NB4 (cell line): ENCODE measurements around the gene DRD2.

Experiments
- DNase-seq: peaks from one replicate; pipeline ENCODE4 v3.0.0; 2010; ENCODE audit warnings: low read depth
- H3K4me3 ChIP-seq: one replicate; pipeline ENCODE4 v1.5.1; 2011; ENCODE audit warnings: mild to moderate bottlenecking, low read depth, low read length, moderate library complexity
- CTCF ChIP-seq: IDR thresholded peaks from one replicate; pipeline ENCODE4 v1.5.1; 2012; ENCODE audit warnings: low read depth, low read length
- MAX ChIP-seq: IDR thresholded peaks from 2 replicates; pipeline ENCODE4 v1.6.1; 2011; ENCODE audit warnings: low read depth, low read length
- MYC ChIP-seq: IDR thresholded peaks from 2 replicates; pipeline ENCODE4 v1.6.1; 2011; ENCODE audit warnings: low read depth, low read length
- POLR2A ChIP-seq: IDR thresholded peaks from 2 replicates; pipeline ENCODE4 v1.6.1; 2011; ENCODE audit warnings: mild to moderate bottlenecking; ENCODE audit not compliant: insufficient read length; ENCODE audit errors: extremely low read depth

Gene DRD2

GRCh38 chr11:113505046-113505445, 29.8 kb upstream of the DRD2 start:
- H3K4me3 ChIP-seq, result no peak overlapping the region
- TF ChIP-seq POLR2A (no peak), MAX (no peak), CTCF (no peak), MYC (no peak)
- no peak for DNase-seq

- TF ChIP-seq MYC, result no peak
- no peak for TF ChIP-seq MAX
- TF ChIP-seq CTCF, result no peak
- no peak for TF ChIP-seq POLR2A
- no peak overlapping the region for H3K4me3 ChIP-seq
- DNase-seq, result no peak
Measured at GRCh38 chr11:113504586-113504985, 29.4 kb upstream of the DRD2 start.

GRCh38 chr11:113504071-113504470, 28.9 kb upstream of the DRD2 start:
- no peak overlapping the region for H3K4me3 ChIP-seq
- no peak for DNase-seq
- TF ChIP-seq MAX (no peak), MYC (no peak), CTCF (no peak), POLR2A (no peak)

GRCh38 chr11:113497066-113497910, 22.1 kb upstream of the DRD2 start:
- no peak for DNase-seq
- H3K4me3 ChIP-seq, result no peak overlapping the region
- TF ChIP-seq POLR2A, result no peak
- TF ChIP-seq MYC, result no peak
- TF ChIP-seq CTCF, result no peak
- no peak for TF ChIP-seq MAX

GRCh38 chr11:113496026-113496651, 20.9 kb upstream of the DRD2 start:
- H3K4me3 ChIP-seq, result no peak overlapping the region
- no peak for DNase-seq
- TF ChIP-seq POLR2A (no peak), MAX (no peak), CTCF (no peak), MYC (no peak)
